GM23248 (cell line): ENCODE data around the gene SCMH1. TPM values are rescaled to one million over a fixed set of nuclear protein-coding genes. Genes with fewer than 3 reads are reported as not detected.

Experiments
- DNase-seq: peaks from one replicate; pipeline ENCODE4 v3.0.0-alpha.2; 2015
- H2AFZ ChIP-seq: fragments of 200-600 bp; sonication (generic); 2 replicates; pipeline ENCODE4 v1.6.1; 2016; ENCODE audit warnings: antibody characterized with exemption
- H3F3A ChIP-seq: fragments of 200-600 bp; sonication (generic); 2 replicates; pipeline ENCODE4 v1.6.1; 2016; ENCODE audit warnings: mild to moderate bottlenecking, antibody characterized with exemption, mixed run types; ENCODE audit not compliant: insufficient read depth
- H3K27ac ChIP-seq: fragments of 200-600 bp; sonication (generic); 2 replicates; pipeline ENCODE4 v1.5.1; 2016; ENCODE audit warnings: mild to moderate bottlenecking
- H3K27me3 ChIP-seq: fragments of 200-600 bp; sonication (generic); replicated peaks from 2 replicates; pipeline ENCODE4 v1.6.1; 2016; ENCODE audit warnings: mild to moderate bottlenecking; ENCODE audit not compliant: insufficient read depth
- H3K36me3 ChIP-seq: fragments of 200-600 bp; sonication (generic); 2 replicates; pipeline ENCODE4 v1.6.1; 2016; ENCODE audit warnings: low read depth, mild to moderate bottlenecking
- H3K4me1 ChIP-seq: fragments of 200-600 bp; sonication (generic); 2 replicates; pipeline ENCODE4 v1.6.1; 2016; ENCODE audit warnings: mild to moderate bottlenecking; ENCODE audit not compliant: insufficient read depth
- H3K4me2 ChIP-seq: fragments of 200-600 bp; sonication (generic); one replicate; pipeline ENCODE4 v1.6.1; 2016; ENCODE audit warnings: mild to moderate bottlenecking; ENCODE audit not compliant: unreplicated experiment
- H3K4me3 ChIP-seq: fragments of 200-600 bp; sonication (generic); 2 replicates; pipeline ENCODE4 v1.5.1; 2016; ENCODE audit warnings: mild to moderate bottlenecking
- H3K79me2 ChIP-seq: fragments of 200-600 bp; sonication (generic); 2 replicates; pipeline ENCODE4 v1.6.1; 2016; ENCODE audit warnings: mild to moderate bottlenecking; ENCODE audit not compliant: insufficient read depth
- H3K9ac ChIP-seq: fragments of 200-600 bp; sonication (generic); 2 replicates; pipeline ENCODE4 v1.6.1; 2016; ENCODE audit warnings: mild to moderate bottlenecking
- H3K9me2 ChIP-seq: fragments of 200-600 bp; sonication (generic); 2 replicates; pipeline ENCODE4 v1.6.1; 2016; ENCODE audit warnings: mixed run types, mild to moderate bottlenecking, moderate library complexity; ENCODE audit not compliant: insufficient read depth
- H3K9me3 ChIP-seq: fragments of 200-600 bp; sonication (generic); one replicate; pipeline ENCODE4 v1.6.1; 2017; ENCODE audit warnings: low read depth
- H4K20me1 ChIP-seq: fragments of 200-600 bp; sonication (generic); 2 replicates; pipeline ENCODE4 v1.6.0; 2016; ENCODE audit not compliant: insufficient read depth
- EZH2 ChIP-seq: fragments of 200-600 bp; sonication (generic); IDR thresholded peaks from 2 replicates; pipeline ENCODE4 v1.6.1; 2018; ENCODE audit warnings: antibody characterized with exemption, mild to moderate bottlenecking; ENCODE audit not compliant: insufficient read depth, poor library complexity, severe bottlenecking
- EZH2phosphoT487 ChIP-seq: fragments of 200-600 bp; sonication (generic); IDR thresholded peaks from 2 replicates; pipeline ENCODE4 v1.6.1; 2018; ENCODE audit warnings: antibody characterized with exemption, moderate library complexity, mild to moderate bottlenecking, low read depth; ENCODE audit not compliant: insufficient read depth
- WGBS, 2 experiments: methylation state at CpG; one replicate each; pipeline ENCODE4 v1.1.6; 2015 to 2017; ENCODE audit warnings: low lambda C conversion rate in 2 of 2, low coverage in 1 of 2; ENCODE audit errors: missing lambda C conversion rate in 2 of 2; 5-methylcytosine and 5-hydroxymethylcytosine counted together
- in situ Hi-C: fragments of 300-500 bp; cut with MboI; formaldehyde crosslinking; loops from 2 replicates; pipeline ENCODE4 v1.15.0; 2020
- polyA plus RNA-seq: library from polyadenylated mRNA; unstranded; fragments of >200 nt; fragmentation: Nextera tagmentation; extraction: Ambion mirVana; gene quantifications from 2 replicates; pipeline ENCODE4 v1.2.1, GENCODE V29; 2016
- total RNA-seq: library from RNA; depleted of rRNA; stranded (reverse); fragments of >200 nt; shearing (Covaris generic); gene quantifications from 2 replicates; pipeline ENCODE4 v1.2.3, GENCODE V29; 2014

The SCMH1 gene
- total and polyA plus RNA-seq, 2 experiments from 2014 or later: 10.8 to 16.6 TPM

DNA sequence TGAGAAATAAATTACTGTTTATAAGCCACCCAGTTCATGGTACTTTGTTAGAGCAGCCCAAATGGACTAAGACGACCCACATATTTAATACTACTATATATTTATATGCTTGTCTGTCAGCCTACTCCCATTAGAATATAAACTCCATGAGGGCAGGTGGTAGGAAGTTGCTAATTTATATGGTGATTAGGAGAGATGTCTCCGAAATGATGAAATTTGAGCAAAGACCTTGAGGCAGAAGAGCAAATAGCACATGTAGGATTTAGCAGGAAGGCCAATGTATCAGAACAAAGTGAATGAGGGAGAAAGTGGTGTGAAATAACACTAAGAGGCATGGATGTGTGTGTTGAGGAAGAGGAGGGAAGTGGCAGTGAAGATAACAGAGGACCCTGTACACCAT is 210.0 kb downstream of the SCMH1 start:
- Histone ChIP-seq H4K20me1 (no peaks in the 10 kb centered on the region), H3K9me3 (no peaks in the 10 kb centered on the region), H3K36me3 (no peaks in the 10 kb centered on the region), H2AFZ (no peak overlapping the region), H3K4me1 (no peaks in the 10 kb centered on the region), H3F3A (no peaks in the 10 kb centered on the region), H3K4me3 (no peak overlapping the region), H3K9ac (no peak overlapping the region), H3K27me3 (no peaks in the 10 kb centered on the region), H3K4me2 (no peak overlapping the region), H3K9me2 (no peaks in the 10 kb centered on the region), H3K79me2 (no peaks in the 10 kb centered on the region), H3K27ac (no peak overlapping the region)
- no peak for TF ChIP-seq EZH2
- no peak for TF ChIP-seq EZH2phosphoT487
- in situ Hi-C loops: no loop called here
- WGBS, 2 experiments: 96 to 100% methylated on average over 2 of the region's 2 CpGs
- no peak for DNase-seq

- no peaks in the 10 kb centered on the region for H3K79me2 ChIP-seq
Observed at GRCh38 chr1:41030872-41031616, 211.1 kb downstream of the SCMH1 start.

DNA sequence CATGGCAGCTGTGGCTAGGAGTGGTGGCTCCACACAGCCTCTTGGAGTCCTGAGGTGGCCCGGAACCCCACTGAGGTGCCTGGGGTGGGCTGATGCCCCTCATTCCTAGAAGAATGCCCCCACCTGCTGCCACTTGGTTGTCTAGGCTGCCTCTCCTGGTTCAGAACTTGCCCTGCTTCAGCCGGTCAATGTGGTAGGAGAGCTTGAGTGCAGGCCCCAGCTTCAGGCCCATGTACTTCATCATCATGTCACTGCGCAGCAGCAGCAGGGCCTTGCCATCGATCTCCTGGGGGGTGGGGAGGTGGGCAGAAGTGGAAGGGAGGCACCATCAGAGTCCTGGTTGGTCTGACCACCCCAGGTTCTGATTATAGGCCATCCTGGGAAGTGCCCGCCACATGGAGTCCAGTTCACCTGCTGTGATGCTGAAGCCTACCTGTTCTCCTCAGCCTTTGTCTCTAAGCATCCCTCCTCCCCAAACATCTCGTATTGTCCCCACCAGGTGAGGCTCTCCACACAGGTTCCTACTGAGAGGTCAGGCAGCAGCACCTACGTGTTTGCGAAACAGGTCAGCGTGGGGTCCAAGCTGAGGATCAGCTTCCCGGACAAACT is 214.0 kb downstream of the SCMH1 start:
- Histone ChIP-seq H4K20me1 (no peaks in the 10 kb centered on the region), H3K9ac (no peak overlapping the region), H3K27ac (no peak overlapping the region), H3K79me2 (no peaks in the 10 kb centered on the region), H3F3A (no peaks in the 10 kb centered on the region), H3K4me1 (no peaks in the 10 kb centered on the region), H3K9me2 (no peaks in the 10 kb centered on the region), H2AFZ (no peak overlapping the region), H3K27me3 (no peaks in the 10 kb centered on the region), H3K4me3 (no peak overlapping the region), H3K9me3 (no peaks in the 10 kb centered on the region), H3K4me2 (no peak overlapping the region), H3K36me3 (no peaks in the 10 kb centered on the region)
- TF ChIP-seq EZH2 (no peak), EZH2phosphoT487 (no peak)
- DNase-seq: no peak
- WGBS, 2 experiments: 98% methylated on average over 10 of the region's 10 CpGs
- in situ Hi-C loops: no loop called here

More at GRCh38 chr1:41030872-41031616, 211.1 kb downstream of the SCMH1 start:
- Histone ChIP-seq H2AFZ (no peak overlapping the region), H3K4me3 (no peak overlapping the region), H3K4me1 (no peaks in the 10 kb centered on the region), H4K20me1 (no peaks in the 10 kb centered on the region), H3K9me3 (no peaks in the 10 kb centered on the region), H3F3A (no peaks in the 10 kb centered on the region), H3K36me3 (no peaks in the 10 kb centered on the region), H3K9ac (no peak overlapping the region), H3K27me3 (no peaks in the 10 kb centered on the region), H3K9me2 (no peaks in the 10 kb centered on the region), H3K27ac (no peak overlapping the region), H3K4me2 (no peak overlapping the region)
- TF ChIP-seq EZH2phosphoT487 (no peak), EZH2 (no peak)
- in situ Hi-C loops: no loop called here
- DNase-seq: no peak
- WGBS, 2 experiments: 97 to 99% methylated on average over 8 of the region's 8 CpGs

DNA sequence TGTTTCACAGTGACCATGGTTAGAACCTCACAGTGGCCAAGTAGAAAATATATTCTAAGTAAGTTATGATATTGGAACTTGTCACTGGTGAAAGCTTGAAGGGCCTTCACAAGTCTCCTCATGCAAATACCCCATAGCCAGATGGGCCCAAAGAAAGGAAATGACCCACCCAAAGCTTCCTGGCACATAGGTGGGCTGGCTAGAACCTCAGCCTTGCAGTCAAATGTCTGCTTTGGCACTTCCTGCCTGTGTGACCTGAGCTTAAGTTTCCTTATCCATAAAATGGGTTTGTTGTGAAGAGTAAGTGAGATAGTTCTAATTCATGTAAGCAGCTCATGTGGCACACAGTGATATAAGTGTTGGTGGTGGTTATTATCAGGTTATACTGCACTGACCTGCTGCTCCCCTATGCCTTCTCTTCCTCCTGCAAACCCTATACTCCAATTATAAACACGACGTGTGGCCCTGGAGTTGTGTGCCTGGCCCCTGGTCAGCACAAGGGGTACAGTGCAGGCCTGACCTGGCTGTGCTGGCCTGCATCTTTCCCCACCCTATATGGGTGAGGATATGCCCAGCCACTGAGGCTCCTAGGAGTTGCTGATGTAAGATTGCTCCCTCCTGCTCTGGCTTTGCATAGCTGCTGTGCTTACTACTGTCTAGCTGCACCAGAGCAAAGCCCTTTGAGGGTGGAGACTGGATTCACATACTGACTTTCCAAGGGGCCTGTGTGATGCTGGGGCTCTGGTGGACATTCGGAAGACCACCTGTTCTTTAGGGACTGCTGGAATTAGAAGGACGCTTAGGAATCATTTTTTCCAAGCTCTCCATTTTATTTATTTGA is 215.9 kb downstream of the SCMH1 start:
- no peaks in the 10 kb centered on the region for H3K27me3 ChIP-seq
- TF ChIP-seq EZH2phosphoT487 (no peak), EZH2 (no peak)
- no peaks in the 10 kb centered on the region for H3K9me2 ChIP-seq
- no peaks in the 10 kb centered on the region for H3F3A ChIP-seq
- WGBS, 2 experiments: 95 to 100% methylated on average over 4 of the region's 4 CpGs
- no peaks in the 10 kb centered on the region for H3K79me2 ChIP-seq
- no peak for DNase-seq
- in situ Hi-C loops: no loop called here
- no peak overlapping the region for H3K27ac ChIP-seq
- no peak overlapping the region for H3K9ac ChIP-seq
- no peaks in the 10 kb centered on the region for H3K4me1 ChIP-seq
- no peak overlapping the region for H3K4me2 ChIP-seq
- no peaks in the 10 kb centered on the region for H3K36me3 ChIP-seq
- H2AFZ ChIP-seq: no peak overlapping the region
- H3K9me3 ChIP-seq: no peaks in the 10 kb centered on the region
- no peak overlapping the region for H3K4me3 ChIP-seq
- no peaks in the 10 kb centered on the region for H4K20me1 ChIP-seq
